HEK293 (cell line): ENCODE measurements around the gene DCBLD2.

Experiments
- CTCF ChIA-PET: fragments of 350-600 bp; formaldehyde crosslinking; extraction: SDS; loops from one replicate; lab custom pipeline; 2021; ENCODE audit warnings: antibody characterized with exemption; lab: Yijun Ruan, JAX
- POLR2A ChIA-PET: fragments of 300-600 bp; formaldehyde crosslinking; extraction: SDS; loops from one replicate; lab custom pipeline; 2020; ENCODE audit warnings: antibody characterized with exemption, inconsistent platforms; lab: Yijun Ruan, JAX
- H3K27ac ChIP-seq: fragments of 200-500 bp; sonication (Bioruptor generic); 2 replicates; pipeline ENCODE4 v1.5.1; 2014; ENCODE audit warnings: low read depth, low read length, control low read depth, inconsistent platforms; ENCODE audit errors: extremely low read depth
- H3K36me3 ChIP-seq, 2 experiments: fragments of 200-500 bp in 1 of 2; sonication (Bioruptor generic) in 1 of 2; 1 replicate in 1 of 2; 2 replicates in 1 of 2; pipeline ENCODE4 v1.5.1; 2014 to 2017; ENCODE audit warnings: inconsistent platforms in 2 of 2, low read length in 2 of 2; ENCODE audit not compliant: control insufficient read depth in 2 of 2, insufficient read depth in 1 of 2
- H3K4me1 ChIP-seq: fragments of 200-500 bp; sonication (Bioruptor generic); 2 replicates; pipeline ENCODE4 v1.5.1; 2014; ENCODE audit warnings: mild to moderate bottlenecking, low read length, inconsistent platforms; ENCODE audit not compliant: control insufficient read depth, insufficient read depth
- H3K4me3 ChIP-seq: 2 replicates; pipeline ENCODE4 v1.5.1; 2011; ENCODE audit warnings: low read depth, mild to moderate bottlenecking, control low read depth, low read length, moderate library complexity
- H3K9me3 ChIP-seq: fragments of 200-500 bp; sonication (Bioruptor generic); 2 replicates; pipeline ENCODE4 v1.5.1; 2014; ENCODE audit warnings: low read depth, low read length, inconsistent platforms; ENCODE audit not compliant: control insufficient read depth, insufficient read depth
- EGR2 ChIP-seq: fragments of 450-650 bp; formaldehyde crosslinking; IDR thresholded peaks from 2 replicates; pipeline ENCODE4 v1.5.1; 2016; ENCODE audit warnings: low read depth, missing biosample characterization, missing genetic modification characterization
- GFI1B ChIP-seq: fragments of 450-650 bp; formaldehyde crosslinking; IDR thresholded peaks from 2 replicates; pipeline ENCODE4 v1.5.1; 2016; ENCODE audit warnings: missing biosample characterization, missing genetic modification characterization
- GLIS1 ChIP-seq: fragments of 450-650 bp; formaldehyde crosslinking; IDR thresholded peaks from 2 replicates; pipeline ENCODE4 v1.5.1; 2016; ENCODE audit warnings: missing biosample characterization, missing genetic modification characterization
- PRDM1 ChIP-seq: fragments of 450-650 bp; formaldehyde crosslinking; IDR thresholded peaks from 2 replicates; pipeline ENCODE4; 2016; ENCODE audit warnings: missing biosample characterization, missing genetic modification characterization
- PRDM10 ChIP-seq: fragments of 450-650 bp; formaldehyde crosslinking; IDR thresholded peaks from 2 replicates; pipeline ENCODE4 v1.5.1; 2016; ENCODE audit warnings: missing biosample characterization, missing genetic modification characterization
- PRDM4 ChIP-seq: fragments of 450-650 bp; formaldehyde crosslinking; IDR thresholded peaks from 2 replicates; pipeline ENCODE4 v1.5.1; 2017; ENCODE audit warnings: missing biosample characterization, missing genetic modification characterization
- YY1 ChIP-seq: fragments of 450-650 bp; formaldehyde crosslinking; IDR thresholded peaks from 2 replicates; pipeline ENCODE4 v1.5.1; 2018; ENCODE audit warnings: missing biosample characterization, missing genetic modification characterization
- ZBTB26 ChIP-seq: fragments of 450-650 bp; formaldehyde crosslinking; optimal IDR thresholded peaks from 2 replicates; pipeline ENCODE3; 2016; ENCODE audit warnings: missing biosample characterization, mild to moderate bottlenecking, missing genetic modification characterization
- ZBTB7A ChIP-seq: fragments of 450-650 bp; formaldehyde crosslinking; IDR thresholded peaks from 2 replicates; pipeline ENCODE4 v1.5.1; 2016; ENCODE audit warnings: low read depth, missing biosample characterization, missing genetic modification characterization
- ZNF133 ChIP-seq: fragments of 450-650 bp; formaldehyde crosslinking; IDR thresholded peaks from 2 replicates; pipeline ENCODE4 v1.5.1; 2016; ENCODE audit warnings: missing biosample characterization, missing genetic modification characterization
- ZNF23 ChIP-seq: fragments of 450-650 bp; formaldehyde crosslinking; IDR thresholded peaks from 2 replicates; pipeline ENCODE4 v1.5.1; 2016; ENCODE audit warnings: missing biosample characterization, missing genetic modification characterization, borderline replicate concordance
- ZNF24 ChIP-seq: fragments of 450-650 bp; formaldehyde crosslinking; IDR thresholded peaks from 2 replicates; pipeline ENCODE4 v1.5.1; 2016; ENCODE audit warnings: missing biosample characterization, missing genetic modification characterization
- ZNF404 ChIP-seq: fragments of 450-650 bp; formaldehyde crosslinking; IDR thresholded peaks from 2 replicates; pipeline ENCODE4 v1.5.1; 2017; ENCODE audit warnings: missing biosample characterization, missing genetic modification characterization
- ZNF549 ChIP-seq: fragments of 450-650 bp; IDR thresholded peaks from 2 replicates; pipeline ENCODE4 v1.5.1; 2018; ENCODE audit warnings: missing biosample characterization, missing genetic modification characterization, mild to moderate bottlenecking, inconsistent platforms, moderate library complexity
- ZNF560 ChIP-seq: fragments of 450-650 bp; formaldehyde crosslinking; IDR thresholded peaks from 2 replicates; pipeline ENCODE4 v1.5.1; 2017; ENCODE audit warnings: missing biosample characterization, missing genetic modification characterization, borderline replicate concordance
- ZNF645 ChIP-seq: fragments of 450-650 bp; formaldehyde crosslinking; IDR thresholded peaks from 2 replicates; pipeline ENCODE4; 2016; ENCODE audit warnings: missing biosample characterization, missing genetic modification characterization
- ZNF658 ChIP-seq: fragments of 450-650 bp; formaldehyde crosslinking; IDR thresholded peaks from 2 replicates; pipeline ENCODE4; 2016; ENCODE audit warnings: missing biosample characterization, missing genetic modification characterization
- TF ChIP-seq, protein P1 (sequence below): fragments of 450-650 bp; formaldehyde crosslinking; IDR thresholded peaks from 2 replicates; pipeline ENCODE4 v1.5.1; 2016; ENCODE audit warnings: missing biosample characterization, missing genetic modification characterization, borderline replicate concordance
- TF ChIP-seq, protein P2 (sequence below): fragments of 450-650 bp; formaldehyde crosslinking; IDR thresholded peaks from 2 replicates; pipeline ENCODE4 v1.5.1; 2016; ENCODE audit warnings: missing biosample characterization, missing genetic modification characterization

The DCBLD2 gene

GRCh38 chr3:98776140-98776493 is 125.4 kb downstream of the DCBLD2 start:
- POLR2A ChIA-PET: no interaction called here
- H3K4me1 ChIP-seq: no peaks in the 10 kb centered on the region
- H3K27ac ChIP-seq: no peak overlapping the region

GRCh38 chr3:98775459-98776139 is 125.9 kb downstream of the DCBLD2 start:
- peaks cover 0 to 38% of the 10 kb centered on the region in 2 experiments; a peak in 1 of 3 replicates for H3K36me3 ChIP-seq
- H3K9me3 ChIP-seq: no peaks in the 10 kb centered on the region
- no peak overlapping the region for H3K4me3 ChIP-seq
- ChIA-PET CTCF (no interaction called here), POLR2A (no interaction called here)
- no peak for TF ChIP-seq GLIS1
- TF ChIP-seq, protein P1, sequence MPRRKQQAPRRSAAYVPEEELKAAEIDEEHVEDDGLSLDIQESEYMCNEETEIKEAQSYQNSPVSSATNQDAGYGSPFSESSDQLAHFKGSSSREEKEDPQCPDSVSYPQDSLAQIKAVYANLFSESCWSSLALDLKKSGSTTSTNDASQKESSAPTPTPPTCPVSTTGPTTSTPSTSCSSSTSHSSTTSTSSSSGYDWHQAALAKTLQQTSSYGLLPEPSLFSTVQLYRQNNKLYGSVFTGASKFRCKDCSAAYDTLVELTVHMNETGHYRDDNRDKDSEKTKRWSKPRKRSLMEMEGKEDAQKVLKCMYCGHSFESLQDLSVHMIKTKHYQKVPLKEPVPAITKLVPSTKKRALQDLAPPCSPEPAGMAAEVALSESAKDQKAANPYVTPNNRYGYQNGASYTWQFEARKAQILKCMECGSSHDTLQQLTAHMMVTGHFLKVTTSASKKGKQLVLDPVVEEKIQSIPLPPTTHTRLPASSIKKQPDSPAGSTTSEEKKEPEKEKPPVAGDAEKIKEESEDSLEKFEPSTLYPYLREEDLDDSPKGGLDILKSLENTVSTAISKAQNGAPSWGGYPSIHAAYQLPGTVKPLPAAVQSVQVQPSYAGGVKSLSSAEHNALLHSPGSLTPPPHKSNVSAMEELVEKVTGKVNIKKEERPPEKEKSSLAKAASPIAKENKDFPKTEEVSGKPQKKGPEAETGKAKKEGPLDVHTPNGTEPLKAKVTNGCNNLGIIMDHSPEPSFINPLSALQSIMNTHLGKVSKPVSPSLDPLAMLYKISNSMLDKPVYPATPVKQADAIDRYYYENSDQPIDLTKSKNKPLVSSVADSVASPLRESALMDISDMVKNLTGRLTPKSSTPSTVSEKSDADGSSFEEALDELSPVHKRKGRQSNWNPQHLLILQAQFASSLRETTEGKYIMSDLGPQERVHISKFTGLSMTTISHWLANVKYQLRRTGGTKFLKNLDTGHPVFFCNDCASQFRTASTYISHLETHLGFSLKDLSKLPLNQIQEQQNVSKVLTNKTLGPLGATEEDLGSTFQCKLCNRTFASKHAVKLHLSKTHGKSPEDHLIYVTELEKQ (tag by site-specific recombination): no peak
- no peak for TF ChIP-seq ZNF24 (tag by site-specific recombination)
- TF ChIP-seq ZNF645 (tag by site-specific recombination): no peak
- TF ChIP-seq ZNF549: no peak
- TF ChIP-seq GFI1B (tag by site-specific recombination): no peak
- TF ChIP-seq EGR2 (tag by site-specific recombination): no peak
- TF ChIP-seq, protein P2, sequence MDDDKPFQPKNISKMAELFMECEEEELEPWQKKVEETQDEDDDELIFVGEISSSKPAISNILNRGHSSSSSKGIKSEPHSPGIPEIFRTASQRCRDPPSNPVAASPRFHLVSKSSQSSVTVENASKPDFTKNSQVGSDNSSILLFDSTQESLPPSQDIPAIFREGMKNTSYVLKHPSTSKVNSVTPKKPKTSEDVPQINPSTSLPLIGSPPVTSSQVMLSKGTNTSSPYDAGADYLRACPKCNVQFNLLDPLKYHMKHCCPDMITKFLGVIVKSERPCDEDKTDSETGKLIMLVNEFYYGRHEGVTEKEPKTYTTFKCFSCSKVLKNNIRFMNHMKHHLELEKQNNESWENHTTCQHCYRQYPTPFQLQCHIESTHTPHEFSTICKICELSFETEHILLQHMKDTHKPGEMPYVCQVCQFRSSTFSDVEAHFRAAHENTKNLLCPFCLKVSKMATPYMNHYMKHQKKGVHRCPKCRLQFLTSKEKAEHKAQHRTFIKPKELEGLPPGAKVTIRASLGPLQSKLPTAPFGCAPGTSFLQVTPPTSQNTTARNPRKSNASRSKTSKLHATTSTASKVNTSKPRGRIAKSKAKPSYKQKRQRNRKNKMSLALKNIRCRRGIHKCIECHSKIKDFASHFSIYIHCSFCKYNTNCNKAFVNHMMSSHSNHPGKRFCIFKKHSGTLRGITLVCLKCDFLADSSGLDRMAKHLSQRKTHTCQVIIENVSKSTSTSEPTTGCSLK (tag by site-specific recombination): no peak
- no peak for TF ChIP-seq ZNF658 (tag by site-specific recombination)
- no peak for TF ChIP-seq PRDM4
- no peak for TF ChIP-seq ZNF133 (tag by site-specific recombination)
- no peak for TF ChIP-seq PRDM1 (tag by site-specific recombination)
- no peak for TF ChIP-seq ZNF404 (tag by site-specific recombination)
- no peak for TF ChIP-seq PRDM10
- no peak overlapping the region for H3K27ac ChIP-seq
- H3K4me1 ChIP-seq: no peaks in the 10 kb centered on the region

More at GRCh38 chr3:98776140-98776493, 125.4 kb downstream of the DCBLD2 start:
- Histone ChIP-seq H3K36me3 (peaks cover 0 to 39% of the 10 kb centered on the region in 2 experiments; a peak in 1 of 3 replicates), H3K4me3 (no peak overlapping the region), H3K9me3 (no peaks in the 10 kb centered on the region)
- CTCF ChIA-PET: no interaction called here
- TF ChIP-seq ZBTB7A: no peak
- TF ChIP-seq ZNF23 (tag by site-specific recombination): no peak
- TF ChIP-seq YY1 (tag by site-specific recombination): no peak
- TF ChIP-seq ZBTB26 (tag by site-specific recombination): no peak
- no peak for TF ChIP-seq ZNF560
